ENCODE data around the gene YY1.

DNA sequence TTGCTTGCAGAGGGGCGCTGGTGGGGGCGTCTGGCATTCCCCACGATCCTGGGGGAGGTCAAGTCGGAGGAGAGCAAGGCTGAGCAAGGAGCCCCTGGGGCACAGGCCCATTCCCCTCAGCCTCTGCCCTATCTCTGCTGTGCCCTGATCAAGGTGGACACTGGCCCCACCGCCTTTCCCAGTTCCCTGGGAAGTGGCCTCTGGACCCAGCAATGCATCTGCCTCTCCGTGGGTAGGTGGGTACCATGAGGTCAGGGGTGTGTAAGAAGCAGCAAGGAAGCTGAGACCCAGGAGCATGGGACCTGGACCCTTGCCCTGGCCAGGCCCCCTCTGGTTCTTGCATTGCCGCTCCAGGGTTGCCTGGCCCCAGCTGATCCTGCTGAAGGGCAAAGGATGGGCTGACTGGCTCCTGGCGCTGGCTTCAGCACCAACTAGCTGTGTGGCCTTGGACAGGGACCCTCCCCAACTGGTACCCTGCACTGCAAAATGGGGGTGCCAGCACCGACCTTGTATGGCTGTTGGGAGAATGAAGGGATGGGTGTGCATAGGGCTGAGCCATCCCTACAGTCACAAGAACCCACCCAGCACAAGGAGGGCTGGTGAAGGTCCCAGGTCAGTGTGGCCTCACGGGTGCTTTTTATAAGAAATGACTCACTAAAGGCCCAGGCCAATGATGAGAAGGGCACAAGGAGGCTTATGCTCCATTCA, 47.7 kb downstream of the YY1 start:
- TF ChIP-seq POLR2A (IDR thresholded peaks at IDR 0.05) = no peak
- TF ChIP-seq, protein P1, sequence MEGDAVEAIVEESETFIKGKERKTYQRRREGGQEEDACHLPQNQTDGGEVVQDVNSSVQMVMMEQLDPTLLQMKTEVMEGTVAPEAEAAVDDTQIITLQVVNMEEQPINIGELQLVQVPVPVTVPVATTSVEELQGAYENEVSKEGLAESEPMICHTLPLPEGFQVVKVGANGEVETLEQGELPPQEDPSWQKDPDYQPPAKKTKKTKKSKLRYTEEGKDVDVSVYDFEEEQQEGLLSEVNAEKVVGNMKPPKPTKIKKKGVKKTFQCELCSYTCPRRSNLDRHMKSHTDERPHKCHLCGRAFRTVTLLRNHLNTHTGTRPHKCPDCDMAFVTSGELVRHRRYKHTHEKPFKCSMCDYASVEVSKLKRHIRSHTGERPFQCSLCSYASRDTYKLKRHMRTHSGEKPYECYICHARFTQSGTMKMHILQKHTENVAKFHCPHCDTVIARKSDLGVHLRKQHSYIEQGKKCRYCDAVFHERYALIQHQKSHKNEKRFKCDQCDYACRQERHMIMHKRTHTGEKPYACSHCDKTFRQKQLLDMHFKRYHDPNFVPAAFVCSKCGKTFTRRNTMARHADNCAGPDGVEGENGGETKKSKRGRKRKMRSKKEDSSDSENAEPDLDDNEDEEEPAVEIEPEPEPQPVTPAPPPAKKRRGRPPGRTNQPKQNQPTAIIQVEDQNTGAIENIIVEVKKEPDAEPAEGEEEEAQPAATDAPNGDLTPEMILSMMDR (IDR thresholded peaks at IDR 0.05) = no peak
